ENCODE results near the gene HS3ST3B1. TPM values are rescaled to one million over a fixed set of nuclear protein-coding genes. Genes with fewer than 3 reads are reported as not detected.

The HS3ST3B1 gene
- total and polyA plus RNA-seq, 2 experiments from 2014 or later: 8.1 to 17.7 TPM

GRCh38 chr17:14281530-14281929 is 19.4 kb upstream of the HS3ST3B1 start:
- Histone ChIP-seq H3F3A (replicated peaks; ENCODE audit: low read depth) (no peaks in the 10 kb centered on the region), H3K4me1 (ENCODE audit: insufficient read depth) (no peaks in the 10 kb centered on the region), H3K79me2 (replicated peaks; ENCODE audit: insufficient read depth) (no peaks in the 10 kb centered on the region), H4K20me1 (replicated peaks; ENCODE audit: insufficient read depth) (no peaks in the 10 kb centered on the region), H3K27me3 (ENCODE audit: insufficient read depth) (no peaks in the 10 kb centered on the region), H3K4me2 (no peak overlapping the region), H2AFZ (no peak overlapping the region), H3K27ac (ENCODE audit: low read depth) (no peak overlapping the region), H3K4me3 (no peak overlapping the region), H3K9me2 (ENCODE audit: insufficient read depth) (peaks cover 10% of the 10 kb centered on the region; the same call in 1 of the 2 replicates), H3K36me3 (ENCODE audit: insufficient read depth) (no peaks in the 10 kb centered on the region)
- peaks cover 1% of the 10 kb centered on the region for H3K27me3 Mint-ChIP-seq (ENCODE audit: insufficient read depth, low read depth, poor library complexity)
- H3K9me3 Mint-ChIP-seq: no peaks in the 10 kb centered on the region; the same call in 2 of the 3 replicates
- TF ChIP-seq, protein P1, sequence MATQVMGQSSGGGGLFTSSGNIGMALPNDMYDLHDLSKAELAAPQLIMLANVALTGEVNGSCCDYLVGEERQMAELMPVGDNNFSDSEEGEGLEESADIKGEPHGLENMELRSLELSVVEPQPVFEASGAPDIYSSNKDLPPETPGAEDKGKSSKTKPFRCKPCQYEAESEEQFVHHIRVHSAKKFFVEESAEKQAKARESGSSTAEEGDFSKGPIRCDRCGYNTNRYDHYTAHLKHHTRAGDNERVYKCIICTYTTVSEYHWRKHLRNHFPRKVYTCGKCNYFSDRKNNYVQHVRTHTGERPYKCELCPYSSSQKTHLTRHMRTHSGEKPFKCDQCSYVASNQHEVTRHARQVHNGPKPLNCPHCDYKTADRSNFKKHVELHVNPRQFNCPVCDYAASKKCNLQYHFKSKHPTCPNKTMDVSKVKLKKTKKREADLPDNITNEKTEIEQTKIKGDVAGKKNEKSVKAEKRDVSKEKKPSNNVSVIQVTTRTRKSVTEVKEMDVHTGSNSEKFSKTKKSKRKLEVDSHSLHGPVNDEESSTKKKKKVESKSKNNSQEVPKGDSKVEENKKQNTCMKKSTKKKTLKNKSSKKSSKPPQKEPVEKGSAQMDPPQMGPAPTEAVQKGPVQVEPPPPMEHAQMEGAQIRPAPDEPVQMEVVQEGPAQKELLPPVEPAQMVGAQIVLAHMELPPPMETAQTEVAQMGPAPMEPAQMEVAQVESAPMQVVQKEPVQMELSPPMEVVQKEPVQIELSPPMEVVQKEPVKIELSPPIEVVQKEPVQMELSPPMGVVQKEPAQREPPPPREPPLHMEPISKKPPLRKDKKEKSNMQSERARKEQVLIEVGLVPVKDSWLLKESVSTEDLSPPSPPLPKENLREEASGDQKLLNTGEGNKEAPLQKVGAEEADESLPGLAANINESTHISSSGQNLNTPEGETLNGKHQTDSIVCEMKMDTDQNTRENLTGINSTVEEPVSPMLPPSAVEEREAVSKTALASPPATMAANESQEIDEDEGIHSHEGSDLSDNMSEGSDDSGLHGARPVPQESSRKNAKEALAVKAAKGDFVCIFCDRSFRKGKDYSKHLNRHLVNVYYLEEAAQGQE (IDR thresholded peaks at IDR 0.05; ENCODE audit: unreplicated experiment): no peak
- TF ChIP-seq, protein P2, sequence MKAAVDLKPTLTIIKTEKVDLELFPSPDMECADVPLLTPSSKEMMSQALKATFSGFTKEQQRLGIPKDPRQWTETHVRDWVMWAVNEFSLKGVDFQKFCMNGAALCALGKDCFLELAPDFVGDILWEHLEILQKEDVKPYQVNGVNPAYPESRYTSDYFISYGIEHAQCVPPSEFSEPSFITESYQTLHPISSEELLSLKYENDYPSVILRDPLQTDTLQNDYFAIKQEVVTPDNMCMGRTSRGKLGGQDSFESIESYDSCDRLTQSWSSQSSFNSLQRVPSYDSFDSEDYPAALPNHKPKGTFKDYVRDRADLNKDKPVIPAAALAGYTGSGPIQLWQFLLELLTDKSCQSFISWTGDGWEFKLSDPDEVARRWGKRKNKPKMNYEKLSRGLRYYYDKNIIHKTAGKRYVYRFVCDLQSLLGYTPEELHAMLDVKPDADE (IDR thresholded peaks at IDR 0.05): no peak
- no peak for TF ChIP-seq CREB1 (CRISPR knock-in tag; IDR thresholded peaks at IDR 0.05; ENCODE audit: low read depth)
- TF ChIP-seq EZH2 (IDR thresholded peaks at IDR 0.05; ENCODE audit: low read depth, unreplicated experiment): no peak
- TF ChIP-seq, protein P3, sequence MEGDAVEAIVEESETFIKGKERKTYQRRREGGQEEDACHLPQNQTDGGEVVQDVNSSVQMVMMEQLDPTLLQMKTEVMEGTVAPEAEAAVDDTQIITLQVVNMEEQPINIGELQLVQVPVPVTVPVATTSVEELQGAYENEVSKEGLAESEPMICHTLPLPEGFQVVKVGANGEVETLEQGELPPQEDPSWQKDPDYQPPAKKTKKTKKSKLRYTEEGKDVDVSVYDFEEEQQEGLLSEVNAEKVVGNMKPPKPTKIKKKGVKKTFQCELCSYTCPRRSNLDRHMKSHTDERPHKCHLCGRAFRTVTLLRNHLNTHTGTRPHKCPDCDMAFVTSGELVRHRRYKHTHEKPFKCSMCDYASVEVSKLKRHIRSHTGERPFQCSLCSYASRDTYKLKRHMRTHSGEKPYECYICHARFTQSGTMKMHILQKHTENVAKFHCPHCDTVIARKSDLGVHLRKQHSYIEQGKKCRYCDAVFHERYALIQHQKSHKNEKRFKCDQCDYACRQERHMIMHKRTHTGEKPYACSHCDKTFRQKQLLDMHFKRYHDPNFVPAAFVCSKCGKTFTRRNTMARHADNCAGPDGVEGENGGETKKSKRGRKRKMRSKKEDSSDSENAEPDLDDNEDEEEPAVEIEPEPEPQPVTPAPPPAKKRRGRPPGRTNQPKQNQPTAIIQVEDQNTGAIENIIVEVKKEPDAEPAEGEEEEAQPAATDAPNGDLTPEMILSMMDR (conservative IDR thresholded peaks at IDR 0.05; ENCODE audit: low read depth in 2 of 2): no peak
- TF ChIP-seq ZNF114 (CRISPR knock-in tag; IDR thresholded peaks at IDR 0.05): no peak
- no peak for TF ChIP-seq EZH2phosphoT487 (IDR thresholded peaks at IDR 0.05; ENCODE audit: unreplicated experiment)
- no peak overlapping the region for H3K4me3 Mint-ChIP-seq
- DNase-seq (ENCODE audit: low spot score): no peak
- H3K4me1 Mint-ChIP-seq: no peaks in the 10 kb centered on the region
- H3K36me3 Mint-ChIP-seq (ENCODE audit: low read depth): no peaks in the 10 kb centered on the region
- no peak for ATAC-seq
- H3K27ac Mint-ChIP-seq: no peak overlapping the region

- Histone ChIP-seq H2AFZ (peak overlapping the region; percentile 8; the same call in 1 of the 2 replicates), H3K4me2 (no peak overlapping the region), H3K27me3 (ENCODE audit: insufficient read depth) (no peaks in the 10 kb centered on the region), H3K4me3 (no peak overlapping the region), H3K9me2 (ENCODE audit: insufficient read depth) (no peaks in the 10 kb centered on the region; the same call in 1 of the 2 replicates), H3K36me3 (ENCODE audit: insufficient read depth) (no peaks in the 10 kb centered on the region), H3K27ac (ENCODE audit: low read depth) (no peak overlapping the region), H3K4me1 (ENCODE audit: insufficient read depth) (no peaks in the 10 kb centered on the region), H4K20me1 (replicated peaks; ENCODE audit: insufficient read depth) (no peaks in the 10 kb centered on the region), H3K79me2 (replicated peaks; ENCODE audit: insufficient read depth) (no peaks in the 10 kb centered on the region), H3F3A (replicated peaks; ENCODE audit: low read depth) (no peaks in the 10 kb centered on the region)
- Mint-ChIP-seq H3K36me3 (ENCODE audit: low read depth) (no peaks in the 10 kb centered on the region), H3K4me3 (no peak overlapping the region), H3K4me1 (no peaks in the 10 kb centered on the region), H3K9me3 (no peaks in the 10 kb centered on the region; the same call in 2 of the 3 replicates), H3K27me3 (ENCODE audit: insufficient read depth, low read depth, poor library complexity) (peaks cover 1% of the 10 kb centered on the region), H3K27ac (no peak overlapping the region)
- no peak for DNase-seq (ENCODE audit: low spot score)
- ATAC-seq: no peak
- TF ChIP-seq ZNF114 (CRISPR knock-in tag; IDR thresholded peaks at IDR 0.05) (no peak), ZNF462 (CRISPR knock-in tag; IDR thresholded peaks at IDR 0.05) (no peak), NANOG (IDR thresholded peaks at IDR 0.05; ENCODE audit: borderline replicate concordance) (no peak)
Measured at GRCh38 chr17:14282726-14283125, 18.2 kb upstream of the HS3ST3B1 start.
